ENCODE data around the gene ALK.

ALK gene

DNA sequence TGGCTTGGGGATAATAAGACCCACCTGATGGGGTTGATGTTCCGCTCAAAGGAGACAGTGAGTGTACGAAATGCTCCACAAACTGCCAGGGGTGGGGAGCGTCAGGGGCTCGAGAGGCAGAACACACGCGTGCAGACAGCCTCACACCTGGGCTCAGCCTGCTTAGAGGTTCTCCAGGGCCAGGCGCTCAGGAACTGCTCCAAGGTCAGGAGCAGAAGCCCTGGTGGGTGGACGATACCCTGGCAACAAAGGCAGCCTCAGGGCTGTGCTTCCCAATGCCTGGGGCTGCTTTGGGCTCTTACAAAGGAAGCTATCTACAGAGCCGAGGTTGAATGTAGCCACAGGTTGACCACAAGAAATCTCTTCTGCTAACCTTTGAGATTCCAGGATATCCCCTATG lies 691.7 kb downstream of the ALK start:
- DNase-seq, result no peak

DNA sequence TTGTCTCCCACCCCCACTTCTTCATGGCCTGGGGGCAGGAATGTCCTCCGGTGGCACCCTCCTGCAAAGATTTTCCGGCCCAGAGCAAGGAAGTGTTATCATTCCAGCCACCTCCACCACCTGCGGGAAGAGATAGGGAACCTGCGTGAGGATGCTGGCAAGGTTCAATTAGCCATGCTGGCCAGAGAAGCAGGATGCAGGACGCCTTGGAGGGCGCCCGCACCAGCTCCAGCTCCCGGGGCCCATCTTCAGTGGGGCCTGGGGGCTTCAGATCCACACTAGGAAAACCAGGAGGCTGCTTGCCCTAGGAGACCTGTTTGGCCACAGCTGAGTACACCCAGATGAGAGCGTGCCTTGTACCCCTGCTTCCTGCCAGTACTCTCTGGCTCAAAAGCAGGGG lies 692.4 kb downstream of the ALK start:
- DNase-seq, result no peak

DNA sequence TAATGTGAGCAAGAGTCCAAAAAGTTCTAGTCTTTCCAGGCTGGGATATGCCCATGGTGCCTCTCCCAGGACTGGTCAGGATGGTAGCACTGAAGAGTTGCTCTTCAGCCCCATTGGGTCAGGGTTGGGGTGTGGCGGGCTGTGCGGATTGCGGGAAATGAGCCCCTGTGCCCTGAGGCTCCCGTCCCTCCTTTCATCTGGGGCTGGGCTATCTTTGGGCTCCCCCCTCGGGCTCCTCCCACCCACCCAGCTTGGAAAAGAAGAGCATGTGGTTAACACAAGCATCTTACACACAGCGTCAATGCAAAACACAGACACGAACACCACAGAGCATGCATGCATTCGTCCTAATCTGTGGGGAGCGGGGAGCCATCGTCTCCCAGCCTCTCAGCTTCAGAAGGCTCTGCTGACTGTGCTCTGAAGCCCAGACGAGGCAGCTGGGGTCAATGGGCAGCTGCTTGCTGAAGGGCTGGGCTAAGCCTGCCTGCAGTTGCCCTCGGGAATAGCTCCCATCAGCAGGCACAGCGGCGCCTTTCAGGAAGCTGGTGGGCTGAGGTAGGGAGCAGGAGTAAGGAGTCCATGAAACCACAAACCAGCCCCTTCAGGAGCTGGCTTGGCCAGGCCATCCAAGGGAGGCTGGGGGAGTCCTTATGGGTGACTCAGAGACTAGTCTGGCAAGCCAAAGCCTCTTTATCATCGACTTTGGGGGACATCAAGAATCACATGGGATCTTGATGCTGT lies 693.3 kb downstream of the ALK start:
- no peak for DNase-seq

DNA sequence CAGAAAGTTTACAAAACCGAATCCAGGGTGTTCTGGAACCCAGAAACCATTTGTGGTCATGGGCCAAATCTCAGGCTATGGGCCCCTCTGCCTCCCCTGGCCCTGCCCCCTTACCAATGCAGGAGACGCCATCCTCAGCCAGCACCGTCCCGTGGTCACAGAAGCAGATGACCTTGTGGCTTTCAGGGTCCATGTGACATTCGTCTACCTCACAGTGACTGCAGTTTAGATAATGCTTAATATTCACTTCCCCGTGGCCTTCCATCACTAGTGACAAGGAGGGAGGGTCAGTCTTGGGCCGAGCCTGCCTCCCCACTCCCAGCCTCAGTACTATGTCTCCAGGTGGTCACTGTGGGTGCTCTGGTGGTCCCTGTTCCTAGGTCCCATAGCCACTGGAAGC lies 694.6 kb downstream of the ALK start:
- DNase-seq, result no peak

DNA sequence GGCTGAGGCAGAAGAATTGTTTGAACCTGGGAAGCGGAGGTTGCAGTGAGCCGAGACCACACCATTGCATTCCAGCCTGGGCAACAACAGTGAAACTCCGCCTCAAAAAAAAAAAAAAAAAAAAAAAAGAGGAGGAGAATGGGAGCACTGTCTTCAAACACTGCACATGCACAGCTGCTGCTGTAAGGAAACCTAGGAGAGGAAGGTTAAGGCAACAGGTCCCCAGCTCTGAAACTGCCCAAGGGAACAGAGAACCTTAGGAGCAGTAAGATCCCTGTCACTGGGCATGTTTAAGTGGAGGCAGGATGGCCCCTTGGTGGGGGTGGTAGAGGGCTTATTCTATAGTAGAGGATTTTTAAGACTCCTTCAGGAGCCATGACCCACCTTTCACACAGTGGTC lies 695.0 kb downstream of the ALK start:
- DNase-seq, result peak; percentile 10

DNA sequence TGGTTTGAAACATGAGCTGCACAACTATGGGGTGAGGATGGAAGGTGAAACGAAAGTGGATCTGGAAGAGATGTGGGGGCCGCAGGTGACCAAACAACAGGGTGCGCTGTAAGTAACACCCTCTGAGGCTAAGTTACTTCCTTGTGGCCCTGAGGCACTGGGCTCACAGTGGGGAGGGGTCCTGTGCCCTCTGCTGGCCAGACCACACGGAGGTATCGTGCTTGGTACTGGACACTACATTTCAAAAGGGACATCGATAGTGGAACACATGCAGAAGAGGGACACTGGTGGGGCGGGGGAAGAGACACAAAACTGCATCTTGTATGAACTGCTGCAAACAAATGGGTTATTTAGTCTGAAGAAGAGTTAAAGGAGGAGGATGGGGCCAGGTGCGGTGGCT lies 695.6 kb downstream of the ALK start:
- no peak for DNase-seq

DNA sequence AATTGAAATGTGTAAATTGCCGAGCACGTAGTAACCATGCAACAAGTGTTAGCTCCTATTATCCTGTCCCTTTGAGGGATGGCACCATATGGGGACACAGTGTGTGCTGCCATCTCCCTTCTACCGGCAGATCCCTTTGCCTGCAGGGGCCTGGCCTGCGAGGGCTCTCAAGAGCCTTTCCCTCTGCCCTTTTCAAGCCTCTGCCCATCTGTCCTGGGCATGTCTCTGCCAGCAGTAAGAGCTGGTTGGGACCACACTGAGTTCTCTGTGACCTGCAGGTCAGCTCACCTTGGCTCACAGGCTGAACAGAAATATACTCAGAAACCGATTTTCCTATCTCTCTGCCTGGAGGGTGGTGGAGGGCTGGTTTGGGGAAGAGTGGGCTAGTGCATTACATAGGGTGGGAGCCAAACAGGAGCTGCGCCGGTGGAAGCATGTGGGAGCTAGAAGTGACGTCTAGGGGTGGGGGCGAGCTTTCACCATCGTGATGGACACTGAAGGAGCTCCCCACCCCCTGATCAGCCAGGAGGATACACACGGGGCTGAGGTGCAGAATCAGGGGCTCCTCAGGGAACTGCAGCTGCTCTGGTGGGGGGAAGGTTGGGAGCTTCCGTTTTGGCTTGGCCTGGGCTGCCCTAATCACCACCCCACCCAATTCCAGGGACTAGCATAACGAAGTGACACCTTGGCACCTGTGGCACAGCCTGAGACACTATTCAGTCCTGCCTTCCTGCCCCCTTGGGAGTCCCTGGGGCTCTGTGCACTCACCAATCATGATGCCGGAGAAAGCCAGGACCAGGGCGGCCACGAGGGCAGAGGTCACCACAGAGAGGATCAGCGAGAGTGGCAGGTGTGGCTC lies 696.5 kb downstream of the ALK start:
- DNase-seq, result no peak

DNA sequence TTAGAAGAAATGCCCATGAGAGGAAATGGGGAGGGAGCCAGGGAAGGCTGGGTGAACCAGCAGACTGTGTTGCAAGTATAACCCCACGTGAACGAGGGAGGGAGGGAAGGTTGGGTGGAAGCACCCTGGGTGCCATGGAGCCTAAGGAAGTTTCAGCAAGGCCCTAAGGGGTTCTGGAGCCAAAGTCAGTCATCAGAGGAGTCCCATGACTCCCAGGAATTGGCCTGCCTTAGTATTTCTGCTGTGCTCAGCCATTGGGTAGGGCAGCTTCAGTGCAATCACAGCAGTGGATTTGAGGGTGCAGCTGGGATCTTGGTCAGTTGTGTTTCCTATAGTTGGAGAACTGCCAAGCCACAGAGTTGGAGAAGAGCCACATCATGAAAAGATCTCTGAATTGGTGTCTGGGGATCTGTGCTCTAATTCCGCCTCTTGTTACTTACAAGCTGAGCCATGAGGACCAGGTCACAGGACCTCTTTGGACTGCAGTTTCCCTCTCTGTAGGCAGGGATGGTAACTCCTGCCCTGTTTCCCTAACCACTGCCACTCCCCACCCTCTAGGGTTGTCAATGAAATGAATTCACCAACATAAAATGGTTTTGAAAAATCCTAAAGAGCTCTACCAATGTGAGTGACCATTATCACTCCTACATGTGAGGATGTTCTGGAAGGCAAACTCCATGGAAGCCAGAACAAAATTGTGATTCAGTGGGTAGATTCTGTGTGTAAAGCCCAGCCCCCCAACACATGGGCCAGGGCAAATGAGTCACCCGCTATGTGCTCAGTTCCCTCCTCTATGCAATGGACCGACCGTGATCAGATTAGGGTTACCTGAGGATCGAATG lies 697.3 kb downstream of the ALK start:
- DNase-seq, result peak; percentile 54

DNA sequence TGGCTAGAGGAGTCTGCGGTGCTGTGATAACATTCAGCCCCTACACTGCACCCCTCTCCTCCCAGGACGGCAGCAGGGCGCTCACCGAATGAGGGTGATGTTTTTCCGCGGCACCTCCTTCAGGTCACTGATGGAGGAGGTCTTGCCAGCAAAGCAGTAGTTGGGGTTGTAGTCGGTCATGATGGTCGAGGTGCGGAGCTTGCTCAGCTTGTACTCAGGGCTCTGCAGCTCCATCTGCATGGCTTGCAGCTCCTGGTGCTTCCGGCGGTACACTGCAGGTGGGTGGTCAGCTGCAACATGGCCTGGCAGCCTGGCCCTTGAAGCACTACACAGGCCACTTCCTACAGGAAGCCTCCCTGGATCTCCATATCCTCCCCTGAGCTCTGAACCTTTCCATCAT lies 698.1 kb downstream of the ALK start:
- DNase-seq, result no peak

DNA sequence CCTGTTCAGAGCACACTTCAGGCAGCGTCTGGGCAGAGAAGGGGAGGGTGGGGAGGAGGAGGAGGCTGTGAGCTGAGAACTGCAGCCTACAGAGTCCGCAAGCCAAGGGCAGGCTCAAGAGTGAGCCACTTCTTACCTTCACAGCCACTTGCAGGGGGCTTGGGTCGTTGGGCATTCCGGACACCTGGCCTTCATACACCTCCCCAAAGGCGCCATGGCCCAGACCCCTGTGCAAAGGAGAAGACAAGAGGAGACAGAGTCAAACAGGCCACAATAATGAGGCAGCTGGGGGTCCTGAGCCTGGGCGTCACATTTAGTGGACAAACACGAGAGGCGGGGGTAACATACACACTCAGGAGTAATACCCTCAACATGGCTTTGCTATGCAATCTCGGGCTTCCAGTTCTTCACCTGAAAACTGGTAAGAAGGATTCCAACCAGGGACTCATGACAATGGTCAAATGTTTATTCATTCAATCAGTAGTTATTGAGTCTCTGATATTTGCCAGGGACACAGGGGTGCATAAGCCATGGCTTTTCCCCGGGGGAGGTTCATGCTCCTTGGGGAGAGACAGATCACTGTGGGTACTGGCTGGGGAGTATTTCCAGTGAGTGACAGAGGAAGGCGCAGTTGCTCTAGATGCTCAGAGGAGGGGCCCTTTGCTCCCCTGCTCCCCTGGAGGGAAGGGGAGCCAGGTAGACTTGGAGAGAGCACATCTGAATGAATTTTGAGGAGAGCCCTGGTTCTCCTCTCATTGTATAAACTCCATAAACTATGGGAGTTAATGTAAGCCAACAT lies 698.8 kb downstream of the ALK start:
- DNase-seq, result no peak

DNA sequence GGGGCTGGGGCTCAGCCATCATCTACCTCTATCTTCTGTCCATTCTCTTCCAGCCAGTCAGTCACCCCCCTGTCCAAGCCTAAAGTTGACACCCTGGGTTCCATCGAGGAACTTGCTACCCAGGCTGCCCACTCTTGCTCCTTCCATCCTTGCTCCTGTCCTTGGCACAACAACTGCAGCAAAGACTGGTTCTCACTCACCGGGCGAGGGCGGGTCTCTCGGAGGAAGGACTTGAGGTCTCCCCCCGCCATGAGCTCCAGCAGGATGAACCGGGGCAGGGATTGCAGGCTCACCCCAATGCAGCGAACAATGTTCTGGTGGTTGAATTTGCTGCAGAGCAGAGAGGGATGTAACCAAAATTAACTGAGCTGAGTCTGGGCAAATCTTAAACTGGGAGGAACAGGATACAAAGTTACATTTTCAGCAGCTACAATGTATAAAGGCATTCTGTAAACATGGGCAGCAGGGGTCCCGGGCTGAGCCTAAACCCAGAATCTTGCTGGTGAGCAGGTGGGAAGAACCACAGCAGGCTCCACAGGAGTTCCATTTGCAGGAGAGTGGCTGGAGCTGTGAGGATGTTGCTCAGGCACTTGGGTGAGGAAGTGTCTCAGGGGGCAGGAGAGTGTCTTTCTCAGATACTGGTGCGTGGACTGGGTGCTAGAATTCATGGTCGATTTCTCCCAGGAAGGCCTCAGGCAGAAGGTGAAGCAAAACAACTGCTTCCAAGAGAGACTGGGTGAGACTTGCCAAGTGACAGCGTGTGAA lies 700.7 kb downstream of the ALK start:
- no peak for DNase-seq

DNA sequence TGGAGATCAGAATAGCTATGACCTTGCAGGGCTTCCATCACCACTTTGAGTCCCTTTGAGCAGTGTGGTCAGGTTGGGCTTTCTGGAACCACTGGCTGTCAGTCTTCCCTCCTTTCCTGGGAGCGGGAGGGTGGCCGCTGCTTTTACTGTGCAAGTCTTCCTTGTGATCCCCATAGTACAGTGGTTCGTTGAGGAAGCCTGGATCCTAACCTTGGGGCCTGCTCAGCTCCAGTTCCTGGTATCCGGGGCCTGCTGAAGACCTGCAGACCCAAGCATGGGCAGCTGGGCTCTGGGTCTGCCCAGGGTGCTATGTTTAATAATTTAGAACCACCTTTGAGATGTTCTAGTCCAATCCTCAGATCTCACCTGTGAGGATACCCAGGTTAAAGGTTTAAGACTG lies 702.0 kb downstream of the ALK start:
- DNase-seq, result no peak

DNA sequence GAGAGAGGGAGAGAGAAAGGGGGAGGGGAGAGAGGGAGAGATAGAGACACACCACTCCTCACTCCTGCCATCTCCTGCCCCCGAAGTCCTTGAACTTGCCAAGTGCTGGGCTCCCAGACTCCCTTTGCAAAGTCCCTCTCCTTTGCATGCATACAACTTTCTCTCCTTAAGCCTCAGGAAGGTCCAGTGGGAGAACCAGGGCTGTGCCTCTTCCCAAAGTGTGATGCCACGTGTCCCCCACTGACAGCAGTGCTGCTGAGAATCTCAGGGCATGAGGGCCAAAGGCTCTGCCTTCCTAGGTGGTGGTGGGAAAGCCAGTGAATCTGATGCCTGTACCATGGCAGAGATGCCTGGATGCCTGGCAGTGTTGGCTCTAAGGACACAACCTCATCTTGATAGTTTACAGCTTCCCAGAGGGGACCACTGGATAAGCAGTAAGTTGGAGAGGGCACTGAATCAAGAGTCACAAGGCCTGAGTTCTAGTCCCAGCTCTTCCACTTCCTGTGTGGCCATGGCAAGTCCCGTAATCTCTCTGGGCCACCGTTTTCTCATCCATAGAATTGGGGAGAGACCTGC lies 702.7 kb downstream of the ALK start:
- no peak for DNase-seq

DNA sequence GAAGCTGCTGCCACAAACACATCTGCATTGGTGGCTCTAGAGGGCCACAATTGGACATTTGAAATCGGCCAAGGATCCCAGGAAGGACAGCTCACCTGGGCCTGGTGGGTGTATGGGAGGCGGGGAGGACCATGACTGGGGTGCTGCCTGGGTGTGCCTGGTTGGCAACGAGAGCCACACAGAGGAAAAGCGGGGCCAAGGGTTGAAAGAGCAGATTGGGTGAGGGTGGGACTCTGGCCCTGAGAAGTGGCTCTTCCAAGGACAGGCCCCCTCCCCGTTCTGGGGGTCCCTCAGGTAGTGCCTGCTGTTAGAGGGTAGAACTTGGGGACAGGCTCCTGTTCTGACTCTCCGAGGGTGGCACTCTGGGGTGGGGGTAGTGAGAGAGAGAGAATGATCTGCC lies 703.3 kb downstream of the ALK start:
- DNase-seq, result no peak

DNA sequence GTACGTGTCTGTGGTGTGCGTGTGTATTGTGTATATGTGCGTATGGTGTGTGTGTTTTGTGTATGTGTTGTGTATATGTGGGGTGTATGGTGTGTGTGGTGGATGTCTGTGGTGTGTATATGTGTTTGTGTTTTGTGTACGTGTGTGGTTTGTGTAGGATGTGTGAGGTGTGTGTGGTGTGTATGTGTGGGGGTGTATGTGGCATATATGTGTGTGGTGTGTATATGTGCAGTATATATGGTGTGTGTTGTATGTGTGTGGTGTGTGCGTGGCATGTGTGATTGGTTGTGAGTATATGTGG lies 704.8 kb downstream of the ALK start:
- DNase-seq, result no peak

DNA sequence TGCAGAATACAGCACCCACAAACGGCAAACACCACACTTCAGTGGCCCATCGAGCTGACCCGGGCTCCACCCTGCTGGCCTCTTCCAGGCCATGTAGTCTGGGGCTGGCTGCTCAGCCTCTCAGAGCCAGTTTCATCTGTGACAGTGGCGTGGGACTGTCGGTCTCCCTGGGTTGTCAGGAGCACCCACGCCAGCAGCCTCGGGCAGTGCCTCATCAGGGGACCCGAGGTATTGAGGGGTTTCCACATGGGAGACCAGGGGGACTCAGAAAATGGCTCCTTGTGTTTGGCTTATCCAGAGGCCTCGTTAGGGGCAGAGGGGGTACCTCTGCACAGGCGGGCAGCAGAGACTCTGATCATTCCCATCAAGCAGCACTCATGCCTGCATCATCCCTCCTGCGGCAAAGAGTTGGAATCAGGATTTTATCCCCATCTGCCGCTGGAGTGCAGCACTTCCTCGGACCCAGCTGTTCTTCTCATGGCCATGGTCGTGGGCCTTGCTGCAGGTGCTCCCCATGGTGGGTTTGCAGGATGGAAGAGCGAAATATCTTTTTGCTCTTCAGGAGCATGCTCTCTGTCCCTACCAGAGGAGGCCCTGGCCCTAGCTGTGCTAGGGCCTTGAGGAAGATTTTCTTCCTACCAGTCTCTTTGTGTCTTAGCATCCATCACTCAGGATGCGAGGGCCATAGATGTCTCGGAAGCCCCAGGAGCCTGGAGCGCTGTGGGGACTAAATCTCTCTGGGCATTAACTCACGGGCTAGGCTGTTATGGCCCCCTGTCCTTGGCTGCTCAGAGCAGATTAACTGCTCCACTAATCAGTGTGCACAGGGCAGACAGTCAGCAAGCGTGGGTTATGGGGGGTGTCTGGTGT lies 705.4 kb downstream of the ALK start:
- no peak for DNase-seq

DNA sequence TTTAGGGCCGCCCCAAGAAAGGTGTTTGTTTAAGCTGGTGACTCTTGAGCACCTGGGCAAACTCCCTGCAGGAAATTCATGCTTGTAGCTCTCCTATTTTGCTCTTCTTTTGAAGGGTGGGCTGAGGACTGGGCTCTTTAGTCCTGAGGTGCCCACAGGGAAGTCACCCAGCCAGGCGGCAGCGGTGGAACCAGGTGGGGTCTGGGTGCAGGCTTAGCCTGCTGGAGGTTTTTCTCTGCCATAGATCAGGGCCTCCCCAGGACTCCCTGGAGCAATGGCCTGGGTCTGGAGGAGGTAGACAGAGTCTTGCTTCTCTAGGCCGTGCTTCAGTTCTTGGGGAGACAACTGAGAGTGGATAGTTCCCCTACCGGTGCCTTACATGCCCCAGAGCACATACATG lies 706.3 kb downstream of the ALK start:
- no peak for DNase-seq

DNA sequence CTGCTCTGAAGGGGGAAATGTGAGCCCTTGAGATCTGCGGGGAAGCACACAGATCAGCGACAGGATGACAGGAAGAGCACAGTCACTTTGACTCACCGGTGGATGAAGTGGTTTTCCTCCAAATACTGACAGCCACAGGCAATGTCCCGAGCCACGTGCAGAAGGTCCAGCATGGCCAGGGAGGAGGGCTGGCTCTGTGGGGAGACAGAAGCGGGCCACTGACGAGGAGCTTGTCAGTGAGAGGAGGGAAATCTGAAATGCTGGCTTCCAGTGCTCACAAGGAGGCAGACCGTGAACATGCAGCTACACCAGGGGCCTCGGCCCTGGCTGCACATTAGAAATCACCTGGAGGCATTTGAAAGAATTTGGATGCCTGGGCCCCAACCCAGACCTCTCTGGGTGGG lies 707.5 kb downstream of the ALK start:
- peak; percentile 10 for DNase-seq

DNA sequence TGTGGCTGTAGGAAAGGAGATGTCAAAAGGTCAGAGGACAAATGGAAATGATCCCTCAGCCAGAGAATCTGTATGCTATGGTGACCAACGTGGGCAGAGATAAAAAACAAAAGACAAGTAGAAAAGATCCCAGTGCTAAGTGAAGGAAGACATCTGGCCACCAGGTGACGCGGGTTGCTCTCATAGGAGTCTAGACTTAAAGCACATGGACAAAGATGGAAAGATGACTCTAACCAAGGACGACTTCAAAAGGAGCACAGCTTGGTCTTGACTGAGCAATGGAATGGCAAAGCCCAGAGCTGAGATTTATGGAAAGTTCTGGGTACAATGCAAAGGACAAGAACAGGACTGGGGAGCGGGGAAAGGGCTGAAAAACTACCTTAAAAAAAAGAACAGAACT lies 709.4 kb downstream of the ALK start:
- peak; percentile 28 for DNase-seq

DNA sequence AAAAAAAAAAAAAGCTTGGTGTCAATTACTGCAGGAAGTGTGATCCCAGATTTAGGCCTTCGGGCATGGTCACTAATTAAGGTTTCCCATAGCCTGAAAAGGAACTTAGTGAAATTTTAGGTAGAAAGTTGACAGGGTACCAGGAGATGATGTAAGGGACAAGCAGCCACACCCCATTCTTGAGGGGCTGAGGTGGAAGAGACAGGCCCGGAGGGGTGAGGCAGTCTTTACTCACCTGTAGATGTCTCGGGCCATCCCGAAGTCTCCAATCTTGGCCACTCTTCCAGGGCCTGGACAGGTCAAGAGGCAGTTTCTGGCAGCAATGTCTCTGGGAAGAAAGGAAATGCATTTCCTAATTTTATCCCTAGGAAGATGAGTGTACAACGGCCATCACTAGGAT lies 711.8 kb downstream of the ALK start:
- DNase-seq, result no peak

Measured in NCI-H2171 treated with DMSO at 0.1 percent for 48 hours (cell line).